GM21528 (cell line): ENCODE results near the gene PCDHA2.
"Not testable (repeated sequence)": the region's sequence is repeated elsewhere in the genome, so short reads cannot be mapped to it uniquely, and the experiment has no call there.

Experiments
- ATAC-seq: cut with Tn5 transposase; IDR thresholded peaks from one replicate; pipeline ENCODE4 v1.9.1; 2021; ENCODE audit warnings: mild to moderate bottlenecking, moderate library complexity; ENCODE audit not compliant: unreplicated experiment, low FRiP score

PCDHA2 gene

GRCh38 chr5:140794595-140795258 lies at the start of gene PCDHA2:
PCDHA2 (plus strand) TSS chr5:140794852.
- ATAC-seq = no peak

- no peak for ATAC-seq
These were observed 41.1 kb upstream of the PCDHA2 start for GRCh38 chr5:140753561-140753960.

DNA sequence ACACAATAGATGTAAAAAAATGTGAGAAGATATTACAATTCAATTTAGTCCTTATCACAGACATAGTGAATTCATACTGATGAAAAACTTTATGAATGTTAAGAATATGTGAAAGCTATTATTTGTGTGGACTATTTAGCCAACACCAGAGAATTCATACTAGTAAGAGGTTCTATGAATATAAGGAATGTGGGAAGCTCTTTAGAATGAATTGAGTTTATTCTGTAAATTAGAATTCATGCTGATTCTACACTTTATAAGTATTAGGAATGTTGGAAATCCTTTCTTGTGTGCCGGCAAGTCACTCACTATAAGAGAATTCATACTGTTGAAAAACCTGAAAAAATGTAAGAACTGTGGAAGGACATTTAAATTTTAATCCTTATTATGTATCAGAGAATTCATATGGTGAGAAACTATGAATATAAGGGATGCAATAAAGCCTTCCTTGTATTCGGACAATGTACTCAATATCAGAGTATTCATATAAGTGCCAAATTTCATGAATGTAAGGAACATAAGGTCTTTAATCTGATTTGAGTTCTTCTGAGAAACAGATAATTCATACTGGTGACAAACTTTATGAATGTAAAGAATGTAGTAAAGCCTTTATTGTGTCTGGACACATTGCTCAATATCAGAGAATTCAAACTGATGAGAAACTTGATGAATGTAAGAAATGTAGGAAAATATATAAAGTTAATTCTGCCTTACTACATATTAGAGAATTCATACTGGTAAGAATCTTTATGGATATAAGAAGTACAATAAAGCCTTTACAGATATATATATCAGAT lies 30.3 kb upstream of the PCDHA2 start:
- no peak for ATAC-seq

GRCh38 chr5:140767444-140767843 lies 27.2 kb upstream of the PCDHA2 start:
- no peak for ATAC-seq

GRCh38 chr5:140780512-140780911 lies 14.1 kb upstream of the PCDHA2 start:
- ATAC-seq = no peak

- ATAC-seq = no peak
These were observed 8.6 kb upstream of the PCDHA2 start, which contains the start of gene PCDHA1 for GRCh38 chr5:140785905-140786686. PCDHA1 (plus strand) TSS chr5:140786140.

- ATAC-seq = not testable (repeated sequence)
These were observed 7.2 kb upstream of the PCDHA2 start for GRCh38 chr5:140787422-140787821.

GRCh38 chr5:140787849-140788504 lies 6.7 kb upstream of the PCDHA2 start:
- ATAC-seq = not testable (repeated sequence)

GRCh38 chr5:140791089-140791488 lies 3.6 kb upstream of the PCDHA2 start:
- no peak for ATAC-seq

- ATAC-seq = no peak
These were observed 598 bp downstream of the PCDHA2 start for GRCh38 chr5:140795259-140795641.

DNA sequence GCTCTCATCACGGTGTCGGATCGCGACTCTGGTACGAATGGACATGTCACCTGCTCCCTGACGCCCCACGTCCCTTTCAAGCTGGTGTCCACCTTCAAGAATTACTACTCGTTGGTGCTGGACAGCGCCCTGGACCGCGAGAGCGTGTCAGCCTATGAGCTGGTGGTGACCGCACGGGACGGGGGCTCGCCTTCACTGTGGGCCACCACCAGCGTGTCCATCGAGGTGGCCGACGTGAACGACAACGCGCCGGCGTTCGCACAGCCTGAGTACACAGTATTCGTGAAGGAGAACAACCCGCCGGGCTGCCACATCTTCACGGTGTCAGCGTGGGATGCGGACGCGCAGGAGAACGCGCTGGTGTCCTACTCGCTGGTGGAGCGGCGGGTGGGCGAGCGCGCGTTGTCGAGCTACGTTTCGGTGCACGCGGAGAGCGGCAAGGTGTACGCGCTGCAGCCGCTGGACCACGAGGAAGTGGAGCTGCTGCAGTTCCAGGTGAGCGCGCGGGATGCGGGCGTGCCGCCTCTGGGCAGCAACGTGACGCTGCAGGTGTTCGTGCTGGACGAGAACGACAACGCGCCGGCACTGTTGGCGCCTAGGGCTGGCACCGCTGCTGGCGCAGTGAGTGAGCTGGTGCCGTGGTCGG lies 1.5 kb downstream of the PCDHA2 start:
- not testable (repeated sequence) for ATAC-seq

- ATAC-seq = no peak
These were observed 2.1 kb downstream of the PCDHA2 start for GRCh38 chr5:140796718-140797095.

DNA sequence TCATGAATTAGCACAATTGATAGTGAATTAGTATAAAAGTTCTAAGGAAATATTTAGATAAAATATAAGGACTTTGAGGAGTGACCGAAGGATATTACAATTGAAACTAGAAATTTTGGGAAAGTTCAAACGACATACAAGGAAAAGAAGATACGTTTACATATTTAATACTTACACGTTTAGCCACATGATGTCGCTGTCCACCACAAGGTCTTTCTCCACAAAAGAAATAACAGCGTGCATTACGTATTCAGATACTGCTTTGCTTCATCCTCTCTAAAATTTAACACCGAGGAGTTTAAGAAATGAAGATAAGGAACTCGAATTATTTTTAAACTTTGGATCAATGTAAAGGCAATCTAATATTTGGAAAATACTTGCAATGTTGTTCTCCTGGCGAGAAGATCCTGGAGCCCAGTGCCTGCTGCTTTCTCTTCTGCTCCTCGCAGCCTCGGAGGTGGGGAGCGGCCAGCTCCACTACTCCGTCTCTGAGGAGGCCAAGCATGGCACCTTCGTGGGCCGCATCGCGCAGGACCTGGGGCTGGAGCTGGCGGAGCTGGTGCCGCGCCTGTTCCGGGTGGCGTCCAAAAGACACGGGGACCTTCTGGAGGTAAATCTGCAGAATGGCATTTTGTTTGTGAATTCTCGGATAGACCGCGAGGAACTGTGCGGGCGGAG lies 6.3 kb downstream of the PCDHA2 start, which contains the start of gene PCDHA3:
TSS of gene PCDHA3 (plus strand) at position 242 of the 678 bp plus-strand sequence.
- no peak for ATAC-seq

DNA sequence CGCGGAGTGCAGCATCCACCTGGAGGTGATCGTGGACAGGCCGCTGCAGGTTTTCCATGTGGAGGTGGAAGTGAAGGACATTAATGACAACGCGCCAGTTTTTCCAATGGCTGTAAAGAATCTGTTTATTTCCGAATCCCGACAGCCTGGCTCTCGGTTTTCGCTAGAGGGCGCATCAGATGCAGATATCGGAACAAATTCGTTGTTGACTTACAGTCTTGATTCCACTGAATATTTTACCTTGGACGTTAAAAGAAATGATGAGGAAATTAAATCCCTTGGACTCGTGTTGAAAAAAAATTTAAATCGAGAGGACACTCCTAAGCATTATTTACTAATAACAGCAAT lies 6.8 kb downstream of the PCDHA2 start:
- ATAC-seq = no peak

DNA sequence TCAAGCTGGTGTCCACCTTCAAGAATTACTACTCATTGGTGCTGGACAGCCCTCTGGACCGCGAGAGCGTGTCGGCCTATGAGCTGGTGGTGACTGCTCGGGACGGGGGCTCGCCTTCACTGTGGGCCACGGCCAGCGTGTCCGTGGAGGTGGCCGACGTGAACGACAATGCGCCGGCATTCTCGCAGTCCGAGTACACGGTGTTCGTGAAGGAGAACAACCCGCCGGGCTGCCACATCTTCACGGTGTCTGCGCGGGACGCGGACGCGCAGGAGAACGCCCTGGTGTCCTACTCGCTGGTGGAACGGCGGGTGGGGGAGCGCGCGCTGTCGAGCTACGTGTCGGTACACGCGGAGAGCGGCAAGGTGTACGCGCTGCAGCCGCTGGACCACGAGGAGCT lies 7.7 kb downstream of the PCDHA2 start:
- not testable (repeated sequence) for ATAC-seq

GRCh38 chr5:140802781-140803271 lies 8.2 kb downstream of the PCDHA2 start:
- ATAC-seq = no peak

DNA sequence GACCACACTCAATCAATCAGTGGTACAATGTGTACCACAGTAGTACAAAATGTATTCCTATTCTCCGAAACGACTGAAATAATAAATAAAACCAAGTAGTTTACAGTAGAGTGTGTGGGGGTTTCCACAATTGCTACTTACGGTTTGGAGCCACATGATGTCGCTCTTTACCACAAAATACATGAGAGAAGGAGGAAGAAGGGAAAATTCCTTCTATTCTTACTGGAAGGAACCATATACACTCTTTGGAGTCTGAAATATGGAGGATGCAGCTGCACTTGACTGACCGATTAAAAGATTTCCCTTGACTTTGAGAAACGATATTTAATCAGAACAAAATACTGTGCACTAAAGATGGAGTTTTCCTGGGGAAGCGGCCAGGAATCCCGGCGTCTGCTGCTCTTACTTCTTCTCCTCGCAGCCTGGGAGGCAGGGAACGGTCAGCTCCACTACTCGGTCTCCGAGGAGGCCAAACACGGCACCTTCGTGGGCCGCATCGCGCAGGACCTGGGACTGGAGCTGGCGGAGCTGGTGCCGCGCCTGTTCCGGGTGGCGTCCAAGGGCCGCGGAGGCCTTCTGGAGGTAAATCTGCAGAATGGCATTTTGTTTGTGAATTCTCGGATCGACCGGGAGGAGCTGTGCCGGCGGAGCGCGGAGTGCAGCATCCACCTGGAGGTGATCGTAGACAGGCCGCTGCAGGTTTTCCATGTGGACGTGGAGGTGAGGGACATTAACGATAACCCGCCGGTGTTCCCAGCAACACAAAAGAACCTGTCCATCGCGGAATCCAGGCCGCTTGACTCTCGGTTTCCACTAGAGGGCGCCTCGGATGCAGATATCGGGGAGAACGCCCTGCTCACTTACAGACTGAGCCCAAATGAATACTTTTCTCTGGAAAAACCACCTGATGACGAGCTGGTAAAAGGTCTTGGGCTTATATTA lies 12.5 kb downstream of the PCDHA2 start, which contains the start of gene PCDHA4:
TSS of gene PCDHA4 (plus strand) at position 235 of the 942 bp plus-strand sequence.
- no peak for ATAC-seq

GRCh38 chr5:140808241-140808888 lies 13.7 kb downstream of the PCDHA2 start:
- ATAC-seq = not testable (repeated sequence)
